BE2C (cell line): Measurements from ENCODE around the gene MLPH.

Experiments used
- DNase-seq: peaks from one replicate; pipeline ENCODE4 v3.0.0-alpha.2; 2020
- H3K27me3 ChIP-seq: fragments of 250-450 bp; sonication (Bioruptor Pico); 2 replicates; pipeline ENCODE4 v1.5.1; 2020; ENCODE audit warnings: mild to moderate bottlenecking
- H3K36me3 ChIP-seq: fragments of 250-450 bp; sonication (Bioruptor Pico); 2 replicates; pipeline ENCODE4 v1.5.1; 2020; ENCODE audit warnings: mild to moderate bottlenecking
- H3K4me1 ChIP-seq: fragments of 250-450 bp; sonication (Bioruptor Pico); 2 replicates; pipeline ENCODE4 v1.5.1; 2020
- H3K4me3 ChIP-seq: 2 replicates; pipeline ENCODE4 v1.5.1; 2011; ENCODE audit warnings: low read depth, low read length
- H3K9me3 ChIP-seq: fragments of 250-450 bp; sonication (Bioruptor Pico); 2 replicates; pipeline ENCODE4 v1.5.1; 2020
- TF ChIP-seq, protein P1 (sequence below): IDR thresholded peaks from 2 replicates; pipeline ENCODE4 v1.5.1; 2012; ENCODE audit warnings: mild to moderate bottlenecking, low read depth, low read length

The MLPH gene

GRCh38 chr2:237568121-237568660, 81.1 kb downstream of the MLPH start:
- Histone ChIP-seq H3K4me3 (no peak overlapping the region), H3K9me3 (no peaks in the 10 kb centered on the region), H3K36me3 (no peaks in the 10 kb centered on the region), H3K27me3 (peaks cover 7% of the 10 kb centered on the region; the same call in 1 of the 2 replicates), H3K4me1 (no peaks in the 10 kb centered on the region)
- TF ChIP-seq, protein P1, sequence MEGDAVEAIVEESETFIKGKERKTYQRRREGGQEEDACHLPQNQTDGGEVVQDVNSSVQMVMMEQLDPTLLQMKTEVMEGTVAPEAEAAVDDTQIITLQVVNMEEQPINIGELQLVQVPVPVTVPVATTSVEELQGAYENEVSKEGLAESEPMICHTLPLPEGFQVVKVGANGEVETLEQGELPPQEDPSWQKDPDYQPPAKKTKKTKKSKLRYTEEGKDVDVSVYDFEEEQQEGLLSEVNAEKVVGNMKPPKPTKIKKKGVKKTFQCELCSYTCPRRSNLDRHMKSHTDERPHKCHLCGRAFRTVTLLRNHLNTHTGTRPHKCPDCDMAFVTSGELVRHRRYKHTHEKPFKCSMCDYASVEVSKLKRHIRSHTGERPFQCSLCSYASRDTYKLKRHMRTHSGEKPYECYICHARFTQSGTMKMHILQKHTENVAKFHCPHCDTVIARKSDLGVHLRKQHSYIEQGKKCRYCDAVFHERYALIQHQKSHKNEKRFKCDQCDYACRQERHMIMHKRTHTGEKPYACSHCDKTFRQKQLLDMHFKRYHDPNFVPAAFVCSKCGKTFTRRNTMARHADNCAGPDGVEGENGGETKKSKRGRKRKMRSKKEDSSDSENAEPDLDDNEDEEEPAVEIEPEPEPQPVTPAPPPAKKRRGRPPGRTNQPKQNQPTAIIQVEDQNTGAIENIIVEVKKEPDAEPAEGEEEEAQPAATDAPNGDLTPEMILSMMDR: no peak
- DNase-seq: no peak

DNA sequence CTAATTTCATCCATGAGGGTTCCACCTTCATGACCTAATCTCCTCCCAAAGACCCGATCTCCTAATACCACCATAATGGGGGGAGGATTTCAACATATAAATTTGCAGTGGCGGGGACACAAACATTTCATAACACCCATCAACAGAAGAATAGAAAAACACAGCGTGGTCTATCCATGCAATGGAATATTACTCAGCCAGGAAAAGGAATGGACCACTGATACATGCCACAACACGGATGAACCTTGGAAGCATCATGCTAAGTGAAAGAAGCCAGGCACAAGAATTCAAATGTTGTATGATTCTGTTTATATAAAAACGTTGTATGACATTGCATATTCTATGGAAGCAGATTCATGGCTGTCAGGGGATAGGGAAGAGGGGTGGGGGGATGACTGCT, 82.0 kb downstream of the MLPH start:
- no peak for DNase-seq
- no peaks in the 10 kb centered on the region for H3K36me3 ChIP-seq
- H3K4me1 ChIP-seq: no peaks in the 10 kb centered on the region
- no peaks in the 10 kb centered on the region for H3K9me3 ChIP-seq
- H3K27me3 ChIP-seq: peaks cover 7% of the 10 kb centered on the region; the same call in 1 of the 2 replicates
- TF ChIP-seq, protein P1: no peak
- H3K4me3 ChIP-seq: no peak overlapping the region

- Histone ChIP-seq H3K27me3 (no peaks in the 10 kb centered on the region), H3K4me3 (no peak overlapping the region)
- TF ChIP-seq, protein P1: no peak
These were observed 82.8 kb downstream of the MLPH start for GRCh38 chr2:237569896-237570295.

GRCh38 chr2:237570776-237571335, 83.8 kb downstream of the MLPH start:
- Histone ChIP-seq H3K9me3 (no peaks in the 10 kb centered on the region), H3K4me3 (no peak overlapping the region), H3K27me3 (no peaks in the 10 kb centered on the region), H3K4me1 (no peaks in the 10 kb centered on the region), H3K36me3 (no peaks in the 10 kb centered on the region)
- TF ChIP-seq, protein P1: no peak
- no peak for DNase-seq

More at GRCh38 chr2:237569896-237570295, 82.8 kb downstream of the MLPH start:
- H3K9me3 ChIP-seq: no peaks in the 10 kb centered on the region
- H3K36me3 ChIP-seq: no peaks in the 10 kb centered on the region
- no peak for DNase-seq
- no peaks in the 10 kb centered on the region for H3K4me1 ChIP-seq

GRCh38 chr2:237571551-237571950, 84.5 kb downstream of the MLPH start:
- Histone ChIP-seq H3K4me1 (no peaks in the 10 kb centered on the region), H3K9me3 (no peaks in the 10 kb centered on the region), H3K4me3 (no peak overlapping the region), H3K36me3 (no peaks in the 10 kb centered on the region), H3K27me3 (no peaks in the 10 kb centered on the region)
- TF ChIP-seq, protein P1: no peak
- no peak for DNase-seq

DNA sequence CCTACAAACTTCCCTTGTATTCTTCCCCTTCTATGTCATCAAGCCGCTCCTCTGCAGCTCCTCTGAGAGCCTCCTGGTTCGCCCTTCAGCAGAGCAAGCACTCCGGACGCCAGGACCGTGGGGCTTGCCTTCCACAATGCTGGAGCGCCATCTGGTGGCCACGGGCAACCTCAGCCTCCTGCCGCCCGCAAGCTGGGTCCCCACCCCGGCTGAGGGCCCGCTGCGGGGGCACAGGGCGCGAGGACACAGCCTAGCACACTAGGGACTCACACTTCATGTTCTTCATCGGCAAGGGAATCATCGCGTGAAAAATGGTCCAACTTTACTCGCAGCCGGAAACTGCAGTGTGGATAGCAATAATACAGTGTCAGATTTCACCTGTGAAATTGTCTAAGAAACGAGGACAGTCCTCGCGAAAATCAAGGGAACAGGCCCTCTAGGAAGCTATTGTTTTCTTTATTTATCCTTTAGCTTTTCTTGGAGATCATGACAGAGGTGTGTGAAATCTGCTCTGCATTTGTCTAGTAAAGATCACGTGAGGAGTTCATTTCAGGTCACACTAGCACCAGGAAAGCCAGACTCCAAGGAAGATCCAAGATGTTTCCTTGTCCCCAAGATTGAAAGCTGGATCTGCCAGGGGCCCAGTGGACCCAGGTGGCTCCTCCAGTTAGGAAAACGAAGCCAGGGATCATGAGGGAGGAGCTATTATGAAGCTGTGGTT, 85.1 kb downstream of the MLPH start:
- TF ChIP-seq, protein P1: peak; percentile 95
- H3K9me3 ChIP-seq: no peaks in the 10 kb centered on the region
- H3K4me1 ChIP-seq: no peaks in the 10 kb centered on the region
- no peaks in the 10 kb centered on the region for H3K36me3 ChIP-seq
- no peaks in the 10 kb centered on the region for H3K27me3 ChIP-seq
- peak; percentile 94 for DNase-seq
- H3K4me3 ChIP-seq: no peak overlapping the region
